Spleen (tissue), 11 donors: Measurements from ENCODE around the gene MPST. TPM values are rescaled to one million over a fixed set of nuclear protein-coding genes. Genes with fewer than 3 reads are reported as not detected.

ENCODE experiments used
- DNase-seq: peaks from one replicate; pipeline ENCODE4 v3.0.0-alpha.2; 2020
- H3K27ac ChIP-seq, 8 donors: fragments of 200-600 bp; sonication (generic) in 7 of 8; 1 replicate in 4 of 8; 2 replicates in 4 of 8; pipeline versions ENCODE4 v1.5.0 to v1.8.0; 2016 to 2021; ENCODE audit warnings: inconsistent platforms in 4 of 8, mild to moderate bottlenecking in 4 of 8, moderate library complexity in 1 of 8
- H3K27me3 ChIP-seq, 7 donors: fragments of 200-600 bp; sonication (generic) in 6 of 7; replicated peaks in 1 of 7; 1 replicate in 4 of 7; 2 replicates in 3 of 7; pipeline versions ENCODE4 v1.5.0 to v1.8.0; 2016 to 2021; ENCODE audit warnings: inconsistent platforms in 3 of 7, mild to moderate bottlenecking in 1 of 7
- H3K36me3 ChIP-seq, 6 donors: fragments of 200-600 bp; sonication (generic) in 5 of 6; 1 replicate in 4 of 6; 2 replicates in 2 of 6; pipeline versions ENCODE4 v1.5.0 to v1.8.0; 2016 to 2021; ENCODE audit warnings: inconsistent platforms in 2 of 6
- H3K4me1 ChIP-seq, 6 donors: fragments of 200-600 bp; sonication (generic) in 5 of 6; 1 replicate in 3 of 6; 2 replicates in 3 of 6; pipeline versions ENCODE4 v1.5.0 to v1.8.0; 2016 to 2021; ENCODE audit warnings: inconsistent platforms in 3 of 6
- H3K4me3 ChIP-seq, 8 donors: fragments of 200-600 bp; sonication (generic) in 7 of 8; 1 replicate in 4 of 8; 2 replicates in 4 of 8; pipeline versions ENCODE4 v1.5.0 to v1.8.0; 2016 to 2021; ENCODE audit warnings: inconsistent platforms in 4 of 8, mild to moderate bottlenecking in 4 of 8, moderate library complexity in 2 of 8
- H3K9me3 ChIP-seq, 8 donors: fragments of 200-600 bp; sonication (generic) in 7 of 8; 1 replicate in 4 of 8; 2 replicates in 4 of 8; pipeline versions ENCODE4 v1.5.0 to v1.8.0; 2016 to 2021; ENCODE audit warnings: inconsistent platforms in 4 of 8
- CTCF ChIP-seq, 11 experiments: fragments of 200-600 bp in 7 of 11; fragments of 450-650 bp in 4 of 11; sonication (generic) in 4 of 11; IDR thresholded peaks in 8 of 11; conservative IDR thresholded peaks in 3 of 11; 1 replicate in 7 of 11; 2 replicates in 4 of 11; pipeline versions ENCODE4 v1.4.0 to v1.8.0; 2016 to 2021; ENCODE audit warnings: antibody characterized with exemption in 11 of 11, inconsistent platforms in 4 of 11, mild to moderate bottlenecking in 1 of 11
- POLR2A ChIP-seq, 3 donors: fragments of 450-650 bp; IDR thresholded peaks; one replicate each; pipeline ENCODE4 v1.5.1; 2017; ENCODE audit warnings: antibody characterized with exemption in 3 of 3, mild to moderate bottlenecking in 1 of 3
- POLR2AphosphoS5 ChIP-seq, 3 donors: sonication (generic); formaldehyde crosslinking; IDR thresholded peaks; one replicate each; pipeline ENCODE4 v1.5.1; 2017; ENCODE audit warnings: antibody characterized with exemption in 3 of 3
- WGBS, 5 donors: extraction: QIAGEN DNeasy Blood & Tissue Kit in 3 of 5; methylation state at CpG; one replicate each; pipeline versions ENCODE4 v1.1.5 to v1.1.7; 2013 to 2018; 5-methylcytosine and 5-hydroxymethylcytosine counted together
- intact Hi-C: fragments of 100-400 bp; cut with DNase I; formaldehyde crosslinking; loops from one replicate; pipeline ENCODE4 v1.15.0; 2023; ENCODE audit warnings: low total_unique reads
- polyA plus RNA-seq, 3 donors: library from polyadenylated mRNA; stranded (reverse); fragments of 200-250 nt; gene quantifications; one replicate each; pipeline ENCODE4 v1.2.1, GENCODE V29; 2013
- total RNA-seq, 7 donors: library from RNA; depleted of rRNA in 3 of 7; stranded (reverse); fragments of >200 nt in 3 of 7; fragmentation: NEBNext Ultra II Directional in 4 of 7; extraction: Animal tissue kit (Norgen Biotek cat#: 25700) in 4 of 7; gene quantifications; one replicate each; pipeline versions ENCODE4 v1.1.0 to v1.2.1, GENCODE V29; 2016 to 2021
- donor health status: healthy with polysubstance abuse.
- donor health status: DM: no; HTN: no; CAD: no; lungs with moderate emphysema.
- donor health status: DM: no; HTN: no; CAD: no.
- donor health status: Bipolar disorder and iron deficiency.
- donor health status: healthy.
- donor health status: DM: no; HTN: no; CAD: no.
- donor health status: DM: yes; HTN: yes; CAD: no.

Gene MPST
- total and polyA plus RNA-seq, 10 donors, result 13.9 to 44.8 (median 29.9) TPM

GRCh38 chr22:37044634-37045625 lies 25.4 kb downstream of the MPST start:
- Histone ChIP-seq H3K27me3 (peaks cover 0 to 22% (median 0%) of the 10 kb centered on the region in 7 donors), H3K4me3 (no peak overlapping the region), H3K9me3 (no peaks in the 10 kb centered on the region), H3K4me1 (peaks cover 0 to 24% (median 3%) of the 10 kb centered on the region in 6 donors), H3K27ac (no peak overlapping the region), H3K36me3 (no peaks in the 10 kb centered on the region)
- no peak for DNase-seq
- TF ChIP-seq POLR2AphosphoS5 (IDR thresholded peaks at IDR 0.05), result no peak
- no peak for TF ChIP-seq CTCF (IDR thresholded peaks at IDR 0.05 in 8 of 11, conservative IDR thresholded peaks at IDR 0.05 in 3 of 11)
- no peak for TF ChIP-seq POLR2A (IDR thresholded peaks at IDR 0.05)
- intact Hi-C loops, result no loop called here
- 62 to 82% (median 70%) methylated on average over 9 of the region's 9 CpGs for whole genome bisulfite sequencing, 5 donors

DNA sequence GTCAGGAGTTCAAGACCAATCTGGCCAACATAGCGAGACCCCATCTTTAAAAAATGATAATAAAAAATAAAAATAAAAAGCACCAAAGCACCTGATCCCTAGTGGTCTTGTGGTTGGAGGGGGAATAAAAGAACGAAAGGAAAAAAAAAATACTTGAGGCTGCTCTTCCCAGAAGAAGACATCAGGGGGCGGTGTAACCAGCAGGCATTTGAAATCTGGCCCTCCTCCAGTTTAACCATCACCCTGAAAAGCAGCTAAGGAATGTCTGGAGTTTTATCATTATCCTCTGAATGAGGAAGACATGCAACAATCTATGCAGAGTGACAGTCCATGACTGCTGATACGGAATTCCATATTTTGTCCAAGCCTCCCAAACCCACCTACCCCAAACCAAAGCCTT lies 26.4 kb downstream of the MPST start:
- Histone ChIP-seq H3K27ac (no peak overlapping the region), H3K4me3 (no peak overlapping the region), H3K27me3 (peaks cover 0 to 28% (median 0%) of the 10 kb centered on the region in 7 donors), H3K9me3 (no peaks in the 10 kb centered on the region), H3K4me1 (peaks cover 0 to 34% (median 8%) of the 10 kb centered on the region in 6 donors), H3K36me3 (no peaks in the 10 kb centered on the region)
- 29 to 44% (median 38%) methylated on average over 4 of the region's 4 CpGs for WGBS, 5 donors
- intact Hi-C loops, result no loop called here
- no peak for DNase-seq
- TF ChIP-seq POLR2AphosphoS5 (IDR thresholded peaks at IDR 0.05), result no peak
- TF ChIP-seq CTCF (IDR thresholded peaks at IDR 0.05 in 8 of 11, conservative IDR thresholded peaks at IDR 0.05 in 3 of 11), result peak in 7 of 11 experiments; percentile 10 to 49 (median 33)

DNA sequence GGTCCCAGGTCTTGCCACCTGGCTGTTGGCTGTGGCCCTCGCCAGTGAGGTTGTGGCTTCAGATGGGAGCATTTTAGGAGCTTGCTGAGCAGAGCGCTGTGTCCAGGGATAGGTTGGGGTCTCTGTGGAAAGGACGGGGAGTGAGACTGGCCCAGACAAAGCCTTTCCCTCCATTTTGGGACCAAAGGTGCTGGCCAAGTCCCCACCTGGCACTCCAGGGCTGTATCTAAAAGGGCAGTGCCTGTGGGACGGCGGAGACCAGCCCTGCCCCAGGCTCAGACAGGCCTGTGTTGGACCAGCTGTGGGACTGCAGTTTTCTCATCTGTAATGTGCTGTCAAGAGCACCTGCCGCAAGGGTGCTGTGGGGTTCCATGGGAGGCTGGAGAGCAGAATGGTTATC lies 27.0 kb downstream of the MPST start:
- no peak overlapping the region for H3K27ac ChIP-seq
- intact Hi-C loops, result no loop called here
- no peaks in the 10 kb centered on the region for H3K9me3 ChIP-seq
- TF ChIP-seq CTCF (IDR thresholded peaks at IDR 0.05 in 8 of 11, conservative IDR thresholded peaks at IDR 0.05 in 3 of 11) (no peak), POLR2AphosphoS5 (IDR thresholded peaks at IDR 0.05) (no peak), POLR2A (IDR thresholded peaks at IDR 0.05) (no peak)
- no peak overlapping the region for H3K4me3 ChIP-seq
- peaks cover 0 to 40% (median 13%) of the 10 kb centered on the region in 6 donors for H3K4me1 ChIP-seq
- DNase-seq, result peak; percentile 64
- peaks cover 0 to 33% (median 0%) of the 10 kb centered on the region in 7 donors for H3K27me3 ChIP-seq
- H3K36me3 ChIP-seq, result no peaks in the 10 kb centered on the region
- 90 to 97% (median 95%) methylated on average over 6 of the region's 6 CpGs for WGBS, 5 donors

GRCh38 chr22:37047006-37047405 lies 27.5 kb downstream of the MPST start:
- no peaks in the 10 kb centered on the region for H3K9me3 ChIP-seq
- H3K27me3 ChIP-seq, result peaks cover 0 to 33% (median 0%) of the 10 kb centered on the region in 7 donors
- no peak overlapping the region for H3K4me3 ChIP-seq
- H3K27ac ChIP-seq, result no peak overlapping the region
- intact Hi-C loops, result no loop called here
- DNase-seq, result no peak
- TF ChIP-seq POLR2A (IDR thresholded peaks at IDR 0.05) (no peak), POLR2AphosphoS5 (IDR thresholded peaks at IDR 0.05) (no peak), CTCF (IDR thresholded peaks at IDR 0.05 in 8 of 11, conservative IDR thresholded peaks at IDR 0.05 in 3 of 11) (no peak)
- 76 to 92% (median 88%) methylated on average over 7 of the region's 7 CpGs for WGBS, 5 donors
- H3K36me3 ChIP-seq, result no peaks in the 10 kb centered on the region
- H3K4me1 ChIP-seq, result peaks cover 0 to 44% (median 16%) of the 10 kb centered on the region in 6 donors
